Liver (tissue), 9 donors: Measurements from ENCODE around the gene BRD4. TPM values are rescaled to one million over a fixed set of nuclear protein-coding genes. Genes with fewer than 3 reads are reported as not detected.

Experiments
- DNase-seq: peaks from one replicate; pipeline ENCODE4 v3.0.0-alpha.2; 2017; ENCODE audit warnings: low spot score
- H3K27ac ChIP-seq, 2 donors: one replicate each; pipeline ENCODE4 v1.7.0; 2013; ENCODE audit warnings: inconsistent platforms in 2 of 2, low read length in 2 of 2, control low read depth in 1 of 2, low read depth in 1 of 2, mild to moderate bottlenecking in 1 of 2
- H3K27me3 ChIP-seq, 4 donors: one replicate each; pipeline versions ENCODE4 v1.6.1 to v1.7.0; 2013; ENCODE audit warnings: low read length in 3 of 4, inconsistent platforms in 1 of 4, mild to moderate bottlenecking in 1 of 4, moderate library complexity in 1 of 4; ENCODE audit not compliant: control insufficient read depth in 4 of 4, insufficient read depth in 4 of 4
- H3K36me3 ChIP-seq, 4 donors: one replicate each; pipeline versions ENCODE4 v1.6.1 to v1.7.0; 2013; ENCODE audit warnings: low read length in 3 of 4, mild to moderate bottlenecking in 3 of 4, low read depth in 1 of 4, moderate library complexity in 1 of 4; ENCODE audit not compliant: control insufficient read depth in 4 of 4, insufficient read depth in 3 of 4
- H3K4me1 ChIP-seq, 4 donors: one replicate each; pipeline versions ENCODE4 v1.6.1 to v1.7.0; 2013; ENCODE audit warnings: low read length in 3 of 4, mild to moderate bottlenecking in 3 of 4, moderate library complexity in 1 of 4; ENCODE audit not compliant: control insufficient read depth in 4 of 4, insufficient read depth in 4 of 4
- H3K4me3 ChIP-seq, 3 donors: one replicate each; pipeline versions ENCODE4 v1.6.1 to v1.7.0; 2013; ENCODE audit warnings: low read length in 3 of 3, control low read depth in 1 of 3, low read depth in 1 of 3, mild to moderate bottlenecking in 1 of 3
- H3K9ac ChIP-seq, 2 donors: one replicate each; pipeline ENCODE4 v1.7.0; 2013; ENCODE audit warnings: low read length in 2 of 2, mild to moderate bottlenecking in 2 of 2, moderate library complexity in 2 of 2, control low read depth in 1 of 2, low read depth in 1 of 2
- H3K9me3 ChIP-seq, 4 donors: one replicate each; pipeline versions ENCODE4 v1.6.1 to v1.7.0; 2013; ENCODE audit warnings: low read length in 3 of 4; ENCODE audit not compliant: control insufficient read depth in 4 of 4
- CTCF ChIP-seq: fragments of 150-350 bp; IDR thresholded peaks from 2 replicates; pipeline ENCODE4 v1.5.1; 2017; ENCODE audit warnings: improper control_type of control experiment, low read depth, low read length; ENCODE audit not compliant: missing input control
- EGR1 ChIP-seq, 2 donors: IDR thresholded peaks; 2 replicates each; pipeline ENCODE4 v1.6.1; 2016 to 2018; ENCODE audit warnings: antibody characterized with exemption in 2 of 2, low read depth in 2 of 2
- FOXA1 ChIP-seq: IDR thresholded peaks from 2 replicates; pipeline ENCODE4 v1.6.1; 2016; ENCODE audit warnings: antibody characterized with exemption
- FOXA2 ChIP-seq: IDR thresholded peaks from 2 replicates; pipeline ENCODE4 v1.6.1; 2016; ENCODE audit warnings: antibody characterized with exemption
- GABPA ChIP-seq, 2 donors: IDR thresholded peaks in 1 of 2; conservative IDR thresholded peaks in 1 of 2; 2 replicates each; pipeline ENCODE4 v1.6.1; 2016; ENCODE audit warnings: antibody characterized with exemption in 2 of 2, mild to moderate bottlenecking in 1 of 2, moderate library complexity in 1 of 2
- HNF4A ChIP-seq, 2 donors: conservative IDR thresholded peaks; 2 replicates each; pipeline ENCODE4 v1.6.1; 2016; ENCODE audit warnings: antibody characterized with exemption in 2 of 2, mild to moderate bottlenecking in 2 of 2
- HNF4G ChIP-seq: IDR thresholded peaks from 2 replicates; pipeline ENCODE4 v1.6.1; 2016; ENCODE audit warnings: antibody characterized with exemption
- JUND ChIP-seq, 2 donors: IDR thresholded peaks; 2 replicates each; pipeline ENCODE4 v1.6.1; 2016; ENCODE audit warnings: antibody characterized with exemption in 2 of 2
- NR2F2 ChIP-seq: IDR thresholded peaks from 2 replicates; pipeline ENCODE4 v1.6.1; 2016; ENCODE audit warnings: antibody characterized with exemption
- RAD21 ChIP-seq, 2 donors: IDR thresholded peaks; 2 replicates each; pipeline ENCODE4 v1.6.1; 2016; ENCODE audit warnings: antibody characterized with exemption in 2 of 2, mild to moderate bottlenecking in 2 of 2
- RXRA ChIP-seq, 2 donors: IDR thresholded peaks; 2 replicates each; pipeline ENCODE4 v1.6.1; 2017 to 2018; ENCODE audit warnings: antibody characterized with exemption in 2 of 2, mild to moderate bottlenecking in 1 of 2
- SP1 ChIP-seq: IDR thresholded peaks from 2 replicates; pipeline ENCODE4 v1.6.1; 2018; ENCODE audit warnings: antibody characterized with exemption, mild to moderate bottlenecking
- YY1 ChIP-seq: IDR thresholded peaks from 2 replicates; pipeline ENCODE4 v1.6.1; 2016; ENCODE audit warnings: antibody characterized with exemption, mild to moderate bottlenecking
- ZBTB33 ChIP-seq: IDR thresholded peaks from 2 replicates; pipeline ENCODE4 v1.6.1; 2016; ENCODE audit warnings: antibody characterized with exemption
- WGBS: extraction: QIAGEN DNeasy Blood & Tissue Kit; methylation state at CpG from one replicate; pipeline ENCODE4 v1.1.7; 2013; 5-methylcytosine and 5-hydroxymethylcytosine counted together
- polyA plus RNA-seq, 2 donors: library from polyadenylated mRNA; stranded (reverse) in 1 of 2; unstranded in 1 of 2; fragments of 200-250 nt in 1 of 2; fragments of >200 nt in 1 of 2; fragmentation: Nextera tagmentation in 1 of 2; extraction: Ambion mirVana in 1 of 2; gene quantifications; one replicate each; pipeline versions ENCODE4 v1.2.1 to v1.2.3, GENCODE V29; 2013 to 2015
- total RNA-seq, 2 donors: library from RNA; depleted of rRNA; stranded (reverse); fragments of >200 nt; gene quantifications; one replicate each; pipeline ENCODE4 v1.2.3, GENCODE V29; 2014
- TF ChIP-seq, protein P1 (sequence below): IDR thresholded peaks from 2 replicates; pipeline ENCODE4 v1.6.1; 2016; ENCODE audit warnings: antibody characterized with exemption
- donor health status: healthy.
- donor health status: healthy.
- donor health status: healthy.
- donor health status: healthy.
- donor health status: healthy.

BRD4 gene
- total and polyA plus RNA-seq, 4 donors = 13.6 to 25.8 (median 20.5) TPM

DNA sequence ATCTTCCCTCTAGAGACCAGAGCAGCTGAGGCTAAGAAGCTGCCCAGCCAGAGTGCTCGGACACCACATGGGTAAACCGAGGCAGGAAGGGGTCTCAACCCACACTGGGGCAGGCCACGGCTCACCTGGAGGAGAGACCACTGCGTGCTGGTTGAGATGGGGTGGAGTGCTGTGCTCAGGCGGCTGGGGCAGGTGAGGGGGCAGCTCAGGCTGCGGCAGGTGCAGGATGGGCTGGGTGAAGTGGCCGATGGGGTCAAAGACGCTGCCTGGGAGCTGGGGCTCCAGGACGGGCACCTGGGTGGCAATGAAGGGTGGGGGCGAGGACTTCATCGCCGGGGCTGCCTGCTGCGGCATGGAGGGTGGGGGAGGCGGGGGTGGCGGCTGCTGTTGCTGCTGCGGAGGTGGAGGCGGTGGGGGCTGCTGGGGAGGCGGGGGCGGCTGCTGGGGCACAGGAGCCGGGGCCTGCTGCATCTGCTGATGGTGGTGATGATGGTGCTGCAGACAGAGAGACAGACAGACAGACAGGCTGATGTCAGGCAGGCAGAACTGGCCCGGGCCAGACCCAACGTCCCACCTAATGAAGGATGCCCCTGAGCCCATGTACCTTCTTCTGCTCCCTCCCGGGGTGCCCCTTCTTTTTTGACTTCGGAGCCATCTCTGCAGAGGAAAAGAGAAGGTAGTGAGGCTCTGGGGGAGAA lies 88.1 kb downstream of the BRD4 start:
- 95% methylated on average over 24 of the region's 24 CpGs for WGBS
- no peaks in the 10 kb centered on the region for H3K9me3 ChIP-seq
- no peak overlapping the region for H3K4me3 ChIP-seq
- no peaks in the 10 kb centered on the region for H3K27me3 ChIP-seq
- TF ChIP-seq JUND (IDR thresholded peaks at IDR 0.05) (no peak), YY1 (no peak)
- peaks cover 9 to 21% (median 19%) of the 10 kb centered on the region in 4 donors for H3K4me1 ChIP-seq
- no peak overlapping the region for H3K27ac ChIP-seq
- H3K9ac ChIP-seq = no peak overlapping the region
- DNase-seq = no peak
- H3K36me3 ChIP-seq = peaks cover 12 to 65% (median 26%) of the 10 kb centered on the region in 4 donors

GRCh38 chr19:15243236-15243957 lies 88.9 kb downstream of the BRD4 start:
- TF ChIP-seq, protein P1, sequence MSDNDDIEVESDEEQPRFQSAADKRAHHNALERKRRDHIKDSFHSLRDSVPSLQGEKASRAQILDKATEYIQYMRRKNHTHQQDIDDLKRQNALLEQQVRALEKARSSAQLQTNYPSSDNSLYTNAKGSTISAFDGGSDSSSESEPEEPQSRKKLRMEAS = no peak
- TF ChIP-seq HNF4A (conservative IDR thresholded peaks at IDR 0.05) (no peak), ZBTB33 (no peak), NR2F2 (no peak), FOXA1 (no peak), FOXA2 (no peak), EGR1 (IDR thresholded peaks at IDR 0.05; ENCODE audit: low read depth in 2 of 2) (no peak), RAD21 (IDR thresholded peaks at IDR 0.05) (no peak), SP1 (no peak), HNF4G (no peak), RXRA (IDR thresholded peaks at IDR 0.05) (no peak), YY1 (no peak), GABPA (IDR thresholded peaks at IDR 0.05 in 1 of 2, conservative IDR thresholded peaks at IDR 0.05 in 1 of 2) (no peak), CTCF (no peak)
- peaks cover 8 to 14% (median 11%) of the 10 kb centered on the region in 4 donors for H3K4me1 ChIP-seq
- no peak for DNase-seq
- H3K9ac ChIP-seq = no peak overlapping the region
- WGBS = 96% methylated on average over 17 of the region's 17 CpGs
- H3K9me3 ChIP-seq = no peaks in the 10 kb centered on the region
- H3K4me3 ChIP-seq = no peak overlapping the region
- H3K36me3 ChIP-seq = peaks cover 17 to 70% (median 31%) of the 10 kb centered on the region in 4 donors
- H3K27me3 ChIP-seq = no peaks in the 10 kb centered on the region
- no peak overlapping the region for H3K27ac ChIP-seq
